H1 (cell line): Measurements from ENCODE around the gene CPPED1. TPM values are rescaled to one million over a fixed set of nuclear protein-coding genes. Genes with fewer than 3 reads are reported as not detected.

ENCODE experiments used
- CTCF ChIA-PET: fragments of 300-600 bp; sonication (Branson Sonifier 250); formaldehyde crosslinking; loops from one replicate; lab custom pipeline; 2021; ENCODE audit not compliant: partially characterized antibody; lab: Charles Lee
- POLR2A ChIA-PET: fragments of 300-600 bp; sonication (Branson Sonifier 250); formaldehyde crosslinking; loops from one replicate; lab custom pipeline; 2021; ENCODE audit warnings: inconsistent platforms; ENCODE audit not compliant: partially characterized antibody; lab: Charles Lee
- DNase-seq, 2 experiments: peaks; one replicate each; pipeline versions ENCODE4 v3.0.0 to v3.0.0-alpha.2; 2010 to 2022; ENCODE audit warnings: low spot score in 2 of 2, low read depth in 1 of 2, mixed read lengths in 1 of 2
- FAIRE-seq: peaks from 2 replicates; lab custom pipeline; 2011; peaks lifted over from hg19 to GRCh38; lab: Jason Lieb, UNC
- H2AFZ ChIP-seq: 2 replicates; pipeline ENCODE4 v1.8.1; 2012; ENCODE audit warnings: low read length, inconsistent platforms
- H2AK5ac ChIP-seq: 2 replicates; pipeline ENCODE4 v1.6.1; 2013; ENCODE audit warnings: low read depth, low read length
- H2BK120ac ChIP-seq: replicated peaks from 2 replicates; pipeline ENCODE3; 2013; ENCODE audit warnings: low read depth, low read length, inconsistent platforms
- H2BK12ac ChIP-seq: 2 replicates; pipeline ENCODE4 v1.6.1; 2013; ENCODE audit warnings: low read depth, low read length
- H2BK15ac ChIP-seq: 2 replicates; pipeline ENCODE4 v1.6.1; 2013; ENCODE audit warnings: low read length
- H2BK20ac ChIP-seq: 2 replicates; pipeline ENCODE4 v1.6.1; 2013; ENCODE audit warnings: low read length
- H2BK5ac ChIP-seq: 2 replicates; pipeline ENCODE4 v1.6.1; 2013; ENCODE audit warnings: low read depth, low read length
- H3K14ac ChIP-seq: 2 replicates; pipeline ENCODE4 v1.6.1; 2013; ENCODE audit warnings: inconsistent platforms; ENCODE audit not compliant: insufficient read length
- H3K18ac ChIP-seq: 2 replicates; pipeline ENCODE4 v1.6.1; 2013; ENCODE audit warnings: low read length; ENCODE audit errors: extremely low read depth
- H3K23ac ChIP-seq: 2 replicates; pipeline ENCODE4 v1.6.1; 2013; ENCODE audit warnings: inconsistent platforms; ENCODE audit not compliant: insufficient read length
- H3K23me2 ChIP-seq: 2 replicates; pipeline ENCODE4 v1.6.1; 2013; ENCODE audit warnings: low read depth, low read length
- H3K27ac ChIP-seq: 2 replicates; pipeline ENCODE4 v1.6.1; 2011; ENCODE audit warnings: low read depth, low read length, inconsistent platforms
- H3K27me3 ChIP-seq, 4 experiments: replicated peaks in 1 of 4; 1 replicate in 1 of 4; 2 replicates in 3 of 4; pipeline versions ENCODE4 v1.6.1 to v1.8.1; 2011 to 2013; ENCODE audit warnings: low read length in 3 of 4, mild to moderate bottlenecking in 3 of 4, inconsistent platforms in 2 of 4, mixed read lengths in 2 of 4, moderate library complexity in 1 of 4; ENCODE audit not compliant: control insufficient read depth in 3 of 4, insufficient read depth in 3 of 4; ENCODE audit errors: extremely low read depth in 1 of 4
- H3K36me3 ChIP-seq, 4 experiments: 2 replicates each; pipeline versions ENCODE4 v1.6.1 to v1.8.1; 2011 to 2013; ENCODE audit warnings: mild to moderate bottlenecking in 4 of 4, low read length in 3 of 4, moderate library complexity in 2 of 4, control low read depth in 1 of 4, inconsistent platforms in 1 of 4; ENCODE audit not compliant: insufficient read depth in 4 of 4, control insufficient read depth in 2 of 4
- H3K4ac ChIP-seq: replicated peaks from 2 replicates; pipeline ENCODE3; 2013; ENCODE audit warnings: low read length, low read depth, mixed read lengths, inconsistent platforms; ENCODE audit not compliant: insufficient read length
- H3K4me1 ChIP-seq, 4 experiments: replicated peaks in 1 of 4; 1 replicate in 1 of 4; 2 replicates in 3 of 4; pipeline versions ENCODE4 v1.6.1 to v1.8.1; 2011 to 2013; ENCODE audit warnings: low read length in 3 of 4, inconsistent platforms in 2 of 4, mixed read lengths in 1 of 4; ENCODE audit not compliant: insufficient read depth in 4 of 4, control insufficient read depth in 3 of 4
- H3K4me2 ChIP-seq, 2 experiments: 2 replicates each; pipeline versions ENCODE4 v1.6.1 to v1.8.1; 2011 to 2013; ENCODE audit warnings: low read depth in 2 of 2, low read length in 2 of 2, control low read depth in 1 of 2, inconsistent platforms in 1 of 2, mild to moderate bottlenecking in 1 of 2; ENCODE audit not compliant: insufficient read depth in 1 of 2
- H3K4me3 ChIP-seq, 4 experiments: fragments of 200-600, 300-600 bp in 1 of 4; sonication (generic), shearing (Covaris generic), sonication (Bioruptor Twin) in 1 of 4; 2 replicates each; pipeline versions ENCODE4 v1.5.1 to v1.8.1; 2011 to 2016; ENCODE audit warnings: low read length in 4 of 4, low read depth in 3 of 4, control low read depth in 2 of 4, inconsistent platforms in 2 of 4, mild to moderate bottlenecking in 2 of 4, mixed read lengths in 1 of 4, moderate library complexity in 1 of 4; ENCODE audit not compliant: insufficient read depth in 2 of 4; ENCODE audit errors: extremely low read depth in 1 of 4
- H3K56ac ChIP-seq: replicated peaks from 2 replicates; pipeline ENCODE3; 2013; ENCODE audit warnings: low read depth, mild to moderate bottlenecking, mixed read lengths, low read length, inconsistent platforms; ENCODE audit not compliant: insufficient read length
- H3K79me1 ChIP-seq: 2 replicates; pipeline ENCODE4 v1.6.1; 2013; ENCODE audit warnings: low read depth, low read length, control low read depth
- H3K79me2 ChIP-seq, 2 experiments: 2 replicates each; pipeline versions ENCODE4 v1.6.1 to v1.8.1; 2012 to 2013; ENCODE audit warnings: low read length in 2 of 2, mild to moderate bottlenecking in 2 of 2, inconsistent platforms in 1 of 2; ENCODE audit not compliant: insufficient read depth in 2 of 2, control insufficient read depth in 1 of 2
- H3K9ac ChIP-seq, 4 experiments: replicated peaks in 1 of 4; 1 replicate in 1 of 4; 2 replicates in 3 of 4; pipeline versions ENCODE4 v1.6.1 to v1.8.1; 2011 to 2013; ENCODE audit warnings: low read depth in 3 of 4, low read length in 3 of 4, control low read depth in 2 of 4, mild to moderate bottlenecking in 2 of 4, moderate library complexity in 2 of 4, inconsistent platforms in 1 of 4; ENCODE audit errors: extremely low read depth in 1 of 4
- H3K9me3 ChIP-seq, 2 experiments: 2 replicates each; pipeline versions ENCODE4 v1.6.1 to v1.8.1; 2012 to 2013; ENCODE audit warnings: mild to moderate bottlenecking in 2 of 2, moderate library complexity in 2 of 2, control low read depth in 1 of 2, inconsistent platforms in 1 of 2, low read depth in 1 of 2, low read length in 1 of 2, mixed read lengths in 1 of 2; ENCODE audit not compliant: insufficient read depth in 2 of 2
- H4K20me1 ChIP-seq, 2 experiments: replicated peaks in 1 of 2; 2 replicates each; pipeline versions ENCODE3 to v1.8.1; 2011 to 2013; ENCODE audit warnings: inconsistent platforms in 2 of 2, low read length in 2 of 2, mild to moderate bottlenecking in 1 of 2; ENCODE audit not compliant: insufficient read depth in 2 of 2, control insufficient read depth in 1 of 2
- H4K5ac ChIP-seq: 2 replicates; pipeline ENCODE4 v1.6.1; 2013; ENCODE audit warnings: low read length, low read depth, mixed read lengths, inconsistent platforms; ENCODE audit not compliant: insufficient read length
- H4K8ac ChIP-seq: 2 replicates; pipeline ENCODE4 v1.8.0; 2013; ENCODE audit warnings: mild to moderate bottlenecking, moderate library complexity, low read length, inconsistent platforms; ENCODE audit not compliant: insufficient read depth; ENCODE audit errors: extremely low read depth
- H4K91ac ChIP-seq: replicated peaks from 2 replicates; pipeline ENCODE3; 2013; ENCODE audit warnings: low read length, mixed read lengths, inconsistent platforms; ENCODE audit not compliant: insufficient read length
- ASH2L ChIP-seq: fragments of 200-600, 300-600 bp; sonication (generic); IDR thresholded peaks from one replicate; pipeline ENCODE4 v1.7.1; 2017; ENCODE audit warnings: low read length
- BACH1 ChIP-seq: IDR thresholded peaks from 2 replicates; pipeline ENCODE4 v1.6.1; 2012; ENCODE audit warnings: low read length, improper control_type of control experiment
- E2F6 ChIP-seq: IDR thresholded peaks from 2 replicates; pipeline ENCODE4 v1.6.1; 2012; ENCODE audit warnings: inconsistent platforms
- FOSL1 ChIP-seq: IDR thresholded peaks from 2 replicates; pipeline ENCODE4 v1.6.1; 2011; ENCODE audit warnings: mild to moderate bottlenecking, low read depth, low read length, moderate library complexity; ENCODE audit not compliant: insufficient read depth
- JUN ChIP-seq: IDR thresholded peaks from 2 replicates; pipeline ENCODE4 v1.6.1; 2011; ENCODE audit warnings: low read depth, mild to moderate bottlenecking, improper control_type of control experiment, low read length
- JUND ChIP-seq: IDR thresholded peaks from 2 replicates; pipeline ENCODE4 v1.6.1; 2011; ENCODE audit warnings: mild to moderate bottlenecking, improper control_type of control experiment, low read length
- RBBP5 ChIP-seq: IDR thresholded peaks from 2 replicates; pipeline ENCODE4 v1.7.1; 2012; ENCODE audit warnings: low read depth, mild to moderate bottlenecking, inconsistent platforms, low read length, moderate library complexity, borderline replicate concordance
- RNF2 ChIP-seq: fragments of 200-900, 300-1000 bp; sonication (generic); IDR thresholded peaks from 2 replicates; pipeline ENCODE4 v1.7.1; 2016; ENCODE audit warnings: borderline replicate concordance, low read depth, mild to moderate bottlenecking, antibody characterized with exemption, low read length; ENCODE audit not compliant: poor library complexity, severe bottlenecking; ENCODE audit errors: missing control alignments
- SIN3A ChIP-seq, 2 experiments: IDR thresholded peaks in 1 of 2; conservative IDR thresholded peaks in 1 of 2; 2 replicates each; pipeline ENCODE4 v1.6.1; 2011 to 2012; ENCODE audit warnings: low read length in 2 of 2, improper control_type of control experiment in 1 of 2, low read depth in 1 of 2, mild to moderate bottlenecking in 1 of 2
- SIX5 ChIP-seq: IDR thresholded peaks from 2 replicates; pipeline ENCODE4 v1.6.1; 2011; ENCODE audit warnings: mild to moderate bottlenecking, low read depth, low read length
- SUZ12 ChIP-seq: fragments of 200-600 bp; sonication (generic); IDR thresholded peaks from 2 replicates; pipeline ENCODE4 v1.6.1; 2012; ENCODE audit warnings: mild to moderate bottlenecking, inconsistent platforms, low read length, moderate library complexity, mixed read lengths
- TCF12 ChIP-seq: IDR thresholded peaks from 2 replicates; pipeline ENCODE4 v1.6.1; 2011; ENCODE audit warnings: low read depth, mild to moderate bottlenecking, low read length
- USF2 ChIP-seq: IDR thresholded peaks from 2 replicates; pipeline ENCODE4 v1.6.1; 2011; ENCODE audit warnings: low read length, improper control_type of control experiment
- WGBS, 2 experiments: shearing (Covaris generic) in 1 of 2; methylation state at CpG; one replicate each; pipeline versions ENCODE4 v1.1.6 to v1.1.7; 2013 to 2015; ENCODE audit warnings: low lambda C conversion rate in 2 of 2, mixed read lengths in 2 of 2, inconsistent platforms in 1 of 2, low coverage in 1 of 2, missing lambda C conversion rate in 1 of 2; ENCODE audit not compliant: insufficient replicate concordance in 2 of 2, insufficient coverage in 1 of 2, insufficient read length in 1 of 2; ENCODE audit errors: extremely low coverage in 1 of 2, missing lambda C conversion rate in 1 of 2; 5-methylcytosine and 5-hydroxymethylcytosine counted together
- polyA plus RNA-seq, 7 experiments: library from polyadenylated mRNA; depleted of rRNA in 3 of 7; stranded (reverse) in 5 of 7; unstranded in 2 of 7; fragments of >200 nt in 5 of 7; fragments of 200-250 nt in 2 of 7; gene quantifications; 1 replicate in 5 of 7; 2 replicates in 1 of 7; 4 replicates in 1 of 7; pipeline versions ENCODE4 v1.2.1 to v1.2.3, GENCODE V29; 2011 to 2013; ENCODE audit warnings: missing spikeins in 2 of 7, mixed read lengths in 2 of 7
- total RNA-seq: library from RNA; stranded (reverse); fragmentation: NEBNext Ultra II Directional; extraction: Animal tissue kit (Norgen Biotek cat#: 25700); gene quantifications from 2 replicates; pipeline ENCODE4 v1.2.1, GENCODE V29; 2021

The CPPED1 gene
- total and polyA plus RNA-seq, 2 of the 8 experiments (the other 6 are each of a cell fraction or from before 2014, with no cell fraction given): 3.5 to 11.2 TPM

DNA sequence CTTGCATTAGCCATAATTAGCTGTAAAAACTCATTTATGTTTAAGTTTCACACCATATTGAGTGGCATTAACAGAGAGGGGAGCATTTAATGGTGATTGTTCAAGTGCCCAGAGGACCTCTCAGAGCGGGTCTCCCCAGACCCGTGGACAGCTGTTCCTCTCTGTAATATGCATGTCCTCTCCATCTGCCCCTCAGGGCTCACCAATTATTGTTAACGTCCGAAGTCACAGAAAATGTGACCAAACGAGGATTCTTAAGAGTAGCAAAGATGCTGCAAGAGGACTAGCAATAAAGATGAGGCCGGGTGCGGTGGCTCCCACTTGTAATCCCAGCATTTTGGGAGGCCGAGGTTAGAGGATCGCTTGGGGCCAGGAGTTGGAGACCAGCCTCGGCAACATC is 130.2 kb downstream of the CPPED1 start:
- H3K27me3 ChIP-seq: no peaks in the 10 kb centered on the region
- no peaks in the 10 kb centered on the region for H3K23me2 ChIP-seq
- no peak overlapping the region for H2BK20ac ChIP-seq
- no peak overlapping the region for H3K56ac ChIP-seq
- no peak overlapping the region for H2BK15ac ChIP-seq
- H2BK5ac ChIP-seq: no peak overlapping the region
- H3K79me2 ChIP-seq: no peaks in the 10 kb centered on the region
- H3K79me1 ChIP-seq: no peaks in the 10 kb centered on the region
- no peak overlapping the region for H2BK12ac ChIP-seq
- no peaks in the 10 kb centered on the region; a peak in 1 of 4 replicates for H3K9me3 ChIP-seq
- H3K4ac ChIP-seq: no peak overlapping the region
- H2AK5ac ChIP-seq: no peak overlapping the region
- H3K4me1 ChIP-seq: no peaks in the 10 kb centered on the region
- no peaks in the 10 kb centered on the region for H3K36me3 ChIP-seq
- H4K91ac ChIP-seq: no peak overlapping the region
- no peak overlapping the region for H4K8ac ChIP-seq
- H4K5ac ChIP-seq: no peak overlapping the region
- H3K4me2 ChIP-seq: no peak overlapping the region
- H3K27ac ChIP-seq: no peak overlapping the region
- WGBS, 2 experiments: 83% methylated on average over 10 of the region's 10 CpGs; no CpG with 5 or more reads in 1 of the 2 experiments
- POLR2A ChIA-PET: no interaction called here
- H3K23ac ChIP-seq: no peak overlapping the region
- H3K18ac ChIP-seq: no peak overlapping the region
- H3K4me3 ChIP-seq: no peak overlapping the region
- no peaks in the 10 kb centered on the region for H4K20me1 ChIP-seq
- no peak overlapping the region for H3K14ac ChIP-seq
- H2AFZ ChIP-seq: no peak overlapping the region
- DNase-seq (no peak), FAIRE-seq (no peak)
- CTCF ChIA-PET: no interaction called here
- H3K9ac ChIP-seq: no peak overlapping the region
- no peak overlapping the region for H2BK120ac ChIP-seq
- no peak for TF ChIP-seq RNF2
- no peak for TF ChIP-seq SIN3A (conservative IDR thresholded peaks at IDR 0.05 in 1 of 2, IDR thresholded peaks at IDR 0.05 in 1 of 2; ENCODE audit: low read depth in 1 of 2, low read length in 2 of 2)
- no peak for TF ChIP-seq E2F6
- no peak for TF ChIP-seq USF2
- TF ChIP-seq FOSL1: no peak
- no peak for TF ChIP-seq SIX5
- TF ChIP-seq RBBP5: no peak
- TF ChIP-seq ASH2L: no peak
- TF ChIP-seq SUZ12: no peak
- TF ChIP-seq JUN: no peak
- no peak for TF ChIP-seq JUND
- no peak for TF ChIP-seq TCF12
- TF ChIP-seq BACH1: no peak
